ENCODE data around the gene RIT2.

The RIT2 gene

DNA sequence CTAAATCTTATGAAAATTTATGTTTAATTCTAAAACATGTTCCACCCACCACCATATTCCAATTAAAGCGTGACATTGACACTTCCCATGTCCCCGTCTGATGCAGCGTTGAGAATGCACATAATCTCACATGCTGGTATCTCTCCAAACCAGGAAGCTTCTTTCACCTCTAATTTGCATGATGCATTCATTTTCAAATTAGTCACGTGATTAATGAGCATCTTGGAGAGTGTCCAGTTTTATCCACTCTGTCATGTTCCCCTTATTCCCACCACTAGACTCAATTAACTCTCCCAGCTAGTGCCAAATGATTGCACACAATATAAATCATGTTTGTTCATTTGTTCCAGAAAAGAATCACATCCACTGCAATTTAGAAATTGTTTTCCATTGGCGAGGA, 105.8 kb downstream of the RIT2 start:
- no peak for DNase-seq

DNA sequence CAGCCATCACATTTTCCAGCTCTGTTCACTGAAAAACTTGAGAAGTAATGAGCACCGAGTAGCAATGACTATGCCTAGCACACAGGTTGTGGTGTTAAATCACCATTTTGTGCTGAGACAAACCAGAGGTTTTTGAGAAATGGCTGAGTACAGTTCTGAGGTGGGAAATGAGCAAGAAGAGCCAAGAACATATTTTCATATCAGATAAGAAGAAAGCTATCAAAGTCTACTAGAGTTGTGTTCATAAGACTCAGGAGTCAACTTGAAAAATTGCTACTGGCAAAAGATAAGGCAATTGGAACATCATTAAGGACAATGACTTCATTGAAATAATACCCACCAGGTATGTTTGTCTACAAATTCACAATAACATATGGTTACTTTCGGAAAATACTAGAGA, 108.1 kb downstream of the RIT2 start:
- no peak for DNase-seq

DNA sequence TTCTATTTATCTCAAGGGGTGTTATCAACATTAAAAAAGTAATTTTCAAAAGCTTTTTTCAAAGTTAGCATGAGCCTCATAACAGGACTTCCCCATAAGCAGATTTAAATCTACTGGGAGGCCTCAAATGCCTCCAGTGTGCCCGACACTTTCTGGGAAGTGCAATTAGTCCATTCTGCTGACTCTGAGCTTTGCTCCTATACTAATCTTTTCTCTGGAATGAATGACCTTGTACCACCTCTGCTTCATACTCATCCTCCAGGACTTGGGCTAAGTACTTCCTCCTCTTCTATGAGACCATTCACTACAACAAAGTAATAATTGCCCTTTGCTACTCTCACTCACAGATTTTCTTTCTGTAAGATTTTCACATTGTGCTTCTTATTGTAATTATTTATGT, 111.1 kb downstream of the RIT2 start:
- no peak for DNase-seq

DNA sequence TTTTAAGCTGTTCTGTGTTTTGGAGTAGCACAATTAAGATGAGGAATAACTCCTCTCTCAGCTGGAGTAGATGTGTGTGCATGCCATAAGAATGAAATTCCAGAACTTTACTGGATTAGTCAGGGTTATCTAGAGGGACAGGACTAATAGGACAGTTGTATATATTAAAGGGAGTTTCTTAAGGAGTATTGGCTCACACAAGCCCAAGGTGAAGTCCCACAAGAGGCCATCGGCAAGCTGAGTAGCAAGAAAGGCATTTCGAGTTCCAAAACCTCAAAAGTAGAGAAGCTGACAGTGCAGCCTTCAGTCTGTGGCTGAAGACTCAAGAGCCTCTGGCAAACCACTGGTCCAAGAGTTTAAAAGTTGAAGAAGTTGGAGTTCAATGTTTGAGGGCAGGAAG, 113.7 kb downstream of the RIT2 start:
- DNase-seq: no peak

DNA sequence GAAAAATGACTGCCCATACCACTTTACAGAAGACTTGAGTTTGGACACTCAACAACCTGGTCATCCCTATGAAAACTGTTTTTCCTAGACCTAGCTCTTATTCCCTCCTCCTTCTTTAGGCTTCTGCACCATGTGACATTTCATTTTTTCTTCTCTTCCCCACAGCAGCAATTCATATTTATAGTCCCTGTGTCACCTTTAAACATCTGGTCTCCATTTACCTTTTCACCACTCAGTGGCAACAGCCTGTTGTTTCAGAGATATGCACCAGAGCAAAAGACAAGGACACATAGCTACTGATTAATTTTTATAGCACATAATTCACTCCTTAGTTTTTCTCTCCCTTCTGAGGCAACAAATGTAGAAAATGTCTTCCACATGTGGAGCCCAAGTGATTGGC, 118.7 kb downstream of the RIT2 start:
- DNase-seq: no peak

DNA sequence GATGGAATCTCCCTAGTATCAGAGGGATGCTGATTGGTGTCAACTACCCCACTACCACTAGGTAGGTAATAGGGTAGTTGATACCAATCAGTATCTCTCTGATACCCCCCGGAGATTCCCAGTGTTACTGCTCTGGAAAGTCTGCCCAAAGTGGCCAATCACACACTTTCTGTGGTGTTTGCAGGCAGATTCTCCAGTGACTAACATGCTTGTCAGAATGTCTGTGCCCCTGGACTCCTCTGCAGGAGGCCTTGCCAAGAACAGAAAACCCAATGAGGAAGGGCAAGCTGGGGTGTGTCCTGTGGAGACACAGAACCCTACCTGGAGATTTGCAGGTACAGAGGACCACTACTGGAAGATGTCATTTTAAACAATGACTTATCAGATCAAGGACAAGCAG, 135.1 kb downstream of the RIT2 start:
- DNase-seq: no peak

DNA sequence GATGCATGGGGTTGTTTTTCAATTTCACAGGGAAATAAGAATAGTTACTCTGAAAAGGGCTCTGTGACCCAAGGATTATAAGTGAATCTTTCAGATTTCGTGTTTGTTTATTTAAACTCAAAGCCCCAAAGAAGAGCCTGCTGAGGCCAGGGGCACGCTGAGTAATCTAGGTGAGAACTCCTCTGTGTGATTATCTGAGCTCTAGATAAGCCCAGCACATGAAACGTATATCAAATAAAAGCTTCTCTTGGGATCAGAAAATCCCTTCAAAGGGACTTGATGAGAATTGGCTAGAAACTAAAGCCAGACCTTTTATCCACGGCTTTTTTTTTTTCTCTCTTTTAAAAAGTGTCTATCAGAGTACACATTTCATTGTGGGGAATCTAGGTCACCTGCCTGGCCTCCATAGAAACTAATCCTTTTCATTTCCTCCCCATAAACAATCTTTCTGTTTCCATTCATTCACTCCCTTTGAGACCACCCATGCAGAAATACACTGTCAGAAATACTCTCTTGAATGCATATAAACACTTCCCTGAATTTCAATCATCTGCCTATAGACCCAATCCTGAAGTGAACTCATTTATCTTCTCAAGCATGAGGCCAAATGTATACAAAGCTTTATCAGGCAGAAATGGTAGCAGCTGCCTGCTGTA, 137.4 kb downstream of the RIT2 start:
- peak; percentile 87 for DNase-seq

DNA sequence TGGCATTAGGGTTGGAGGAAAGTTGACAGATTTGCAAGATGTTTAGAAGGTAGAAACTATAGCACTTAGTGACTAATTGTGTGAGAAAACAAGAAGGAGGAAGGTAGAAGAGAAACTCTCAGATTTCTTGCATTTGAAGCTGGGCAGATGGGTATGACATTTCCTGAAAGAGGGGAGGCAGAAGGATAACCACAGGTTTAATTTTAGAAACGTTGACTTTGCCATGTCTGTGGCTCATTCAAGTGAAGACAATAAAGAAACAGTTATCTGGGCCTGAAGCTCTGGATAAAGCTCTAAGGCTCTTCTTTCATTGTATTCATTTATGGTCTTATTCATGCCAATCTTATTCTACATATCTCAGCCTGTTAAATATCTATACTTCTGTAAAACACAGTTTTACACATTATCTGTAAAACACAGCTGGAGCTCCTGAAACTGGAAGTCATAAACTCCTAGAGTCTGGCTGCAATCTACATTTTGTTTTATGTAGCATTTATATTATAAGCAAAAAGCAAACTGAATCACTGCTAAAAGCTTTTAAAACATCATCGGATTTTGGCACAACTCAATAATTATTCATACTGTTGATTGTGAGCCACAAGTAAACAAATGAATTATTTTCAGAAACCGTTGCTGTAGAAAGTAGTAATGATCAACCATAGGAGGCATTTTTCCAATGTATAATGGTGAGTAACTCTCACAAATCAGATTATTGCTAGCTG, 138.5 kb downstream of the RIT2 start:
- DNase-seq: no peak

DNA sequence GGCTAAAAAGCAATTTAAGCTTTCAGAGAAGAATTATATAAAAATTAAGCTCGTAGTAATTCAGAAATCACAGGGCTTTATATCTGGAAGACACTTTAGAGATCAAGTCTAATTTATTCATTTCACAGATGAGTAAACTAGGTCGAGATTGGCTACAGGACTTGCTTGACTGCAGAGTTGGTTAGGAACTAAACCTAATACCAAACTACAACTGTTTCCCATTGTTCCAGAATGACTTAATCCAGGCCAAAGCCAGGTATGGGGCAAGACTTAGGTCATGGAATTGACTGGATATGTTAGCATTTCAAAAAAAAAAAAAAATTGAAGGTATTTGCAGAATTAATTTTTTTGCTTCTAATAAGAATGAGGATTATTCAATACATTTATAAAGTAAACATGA, 146.1 kb downstream of the RIT2 start:
- no peak for DNase-seq

DNA sequence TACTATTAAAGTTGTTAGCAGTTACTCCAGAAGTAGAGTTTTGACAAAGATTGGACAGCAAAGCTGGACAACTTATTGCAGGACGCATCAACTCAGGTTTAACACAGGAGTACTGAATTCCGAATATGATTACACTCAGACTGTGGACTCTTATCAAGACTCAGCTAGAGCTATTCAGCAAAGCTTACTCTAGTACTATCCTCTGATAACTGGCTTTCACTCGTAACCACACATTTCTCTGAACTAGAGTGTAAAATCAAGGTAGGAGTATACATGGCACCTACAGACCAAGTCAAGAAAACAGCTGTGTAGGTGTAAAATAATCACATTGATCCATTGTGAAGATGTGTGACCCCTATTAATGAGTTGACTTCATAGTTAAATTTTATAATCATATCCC, 154.2 kb downstream of the RIT2 start:
- no peak for DNase-seq

DNA sequence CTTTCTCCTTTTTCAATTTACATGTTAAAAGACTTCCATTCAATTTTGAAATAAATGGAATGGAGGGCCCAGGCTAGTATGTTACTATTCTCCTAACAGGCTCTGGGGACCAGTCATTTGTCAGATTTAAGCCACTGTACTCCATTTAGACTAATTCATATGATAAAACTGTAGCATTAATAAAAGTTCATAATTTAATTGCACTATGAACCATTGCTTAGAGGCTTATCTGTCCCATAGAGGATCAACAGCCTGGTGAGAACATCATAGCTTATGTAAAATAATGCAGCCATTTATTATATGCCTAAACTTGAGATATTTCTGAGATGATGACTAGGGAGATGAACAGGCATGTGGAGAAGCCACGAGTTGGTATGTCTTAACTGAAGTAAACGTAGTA, 156.0 kb downstream of the RIT2 start:
- DNase-seq: no peak

DNA sequence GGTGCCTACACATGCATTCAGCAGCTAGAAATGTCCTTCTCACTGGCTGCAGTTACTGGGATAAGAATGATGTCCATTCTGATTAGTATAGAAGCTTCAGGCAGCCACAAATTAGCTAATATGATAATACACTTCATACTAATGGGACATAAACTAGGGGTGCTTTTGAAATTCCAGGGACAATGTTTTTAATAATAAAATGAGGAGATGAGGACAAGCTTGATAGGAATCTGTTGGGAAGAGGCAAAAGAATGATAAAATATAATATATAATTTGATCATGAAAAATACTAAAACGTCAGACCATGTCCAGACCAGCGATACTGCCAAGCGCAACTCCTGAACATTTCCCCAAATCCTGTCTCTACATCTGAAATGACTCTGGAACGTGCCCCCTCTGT, 157.1 kb downstream of the RIT2 start:
- DNase-seq: no peak

DNA sequence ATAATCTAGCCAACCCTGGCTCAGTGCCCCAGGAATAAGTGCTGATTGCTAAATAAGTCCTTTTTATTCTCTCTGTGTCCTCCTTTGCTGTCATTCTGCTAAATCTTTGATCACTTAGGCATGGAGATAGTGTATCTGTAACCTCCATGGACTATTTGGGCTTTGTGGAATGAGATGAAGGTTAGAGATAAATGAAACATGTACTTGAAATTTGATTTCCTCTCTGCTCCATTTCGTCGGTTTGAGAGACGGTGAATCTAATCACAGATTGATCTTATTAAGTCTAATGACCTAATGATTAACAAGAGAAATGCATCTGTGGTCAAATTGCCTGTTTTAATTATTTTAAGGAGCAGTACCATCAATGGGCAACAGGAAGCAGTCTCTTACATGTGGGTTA, 159.2 kb downstream of the RIT2 start:
- DNase-seq: no peak

DNA sequence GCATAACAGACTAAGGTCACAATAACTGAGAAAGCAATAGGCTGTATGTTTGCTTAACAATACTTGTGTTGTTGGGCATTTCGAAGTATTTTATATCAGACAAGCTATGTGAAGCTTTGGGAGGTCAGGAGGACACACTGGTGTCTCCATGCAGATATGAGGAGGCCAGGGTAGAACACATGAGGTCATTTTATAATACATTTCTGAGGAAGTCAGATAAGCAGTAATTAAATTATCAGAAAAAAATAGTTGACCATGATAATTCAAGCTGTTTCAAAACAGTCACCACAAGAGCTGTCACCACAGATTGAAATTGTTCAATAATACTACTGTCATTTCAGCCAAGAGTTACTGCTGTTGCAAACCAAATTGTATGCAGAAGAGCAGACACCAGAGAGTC, 160.6 kb downstream of the RIT2 start:
- no peak for DNase-seq

DNA sequence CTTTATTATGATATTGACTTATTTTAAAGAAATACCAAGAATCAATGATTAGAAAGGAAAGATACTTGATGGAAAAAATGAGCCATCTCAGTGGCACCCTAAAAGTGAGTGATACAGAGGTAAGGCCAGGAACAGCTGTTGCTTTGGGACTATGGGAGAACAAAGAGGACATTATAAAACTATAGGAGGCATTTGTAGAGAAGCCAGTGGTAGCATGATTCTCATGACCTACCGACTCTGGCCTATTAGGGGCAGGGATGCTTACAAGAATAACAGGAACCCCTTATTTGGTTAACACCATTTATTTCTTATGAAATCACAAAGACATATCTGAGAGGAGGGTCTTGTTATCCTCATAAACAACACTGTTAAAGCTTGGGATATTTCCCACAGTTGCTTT, 162.2 kb downstream of the RIT2 start:
- DNase-seq: no peak

DNA sequence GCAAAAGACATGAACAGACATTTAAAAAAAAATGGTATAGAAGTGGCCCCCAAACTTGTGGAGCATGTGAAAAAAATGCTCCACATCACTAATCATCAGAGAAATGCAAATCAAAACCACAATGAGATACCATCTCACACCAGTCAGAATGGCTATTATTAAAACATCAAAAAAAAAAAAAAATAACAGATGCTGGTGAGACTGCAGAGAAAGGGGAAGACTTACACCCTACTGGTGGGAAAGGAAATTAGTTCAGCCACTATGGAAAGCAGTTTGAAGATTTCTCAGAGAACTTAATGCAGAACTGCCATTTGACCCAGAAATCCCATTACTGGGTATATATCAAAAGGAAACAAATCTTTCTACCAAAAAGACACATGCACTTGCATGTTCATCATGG, 164.8 kb downstream of the RIT2 start:
- DNase-seq: no peak

DNA sequence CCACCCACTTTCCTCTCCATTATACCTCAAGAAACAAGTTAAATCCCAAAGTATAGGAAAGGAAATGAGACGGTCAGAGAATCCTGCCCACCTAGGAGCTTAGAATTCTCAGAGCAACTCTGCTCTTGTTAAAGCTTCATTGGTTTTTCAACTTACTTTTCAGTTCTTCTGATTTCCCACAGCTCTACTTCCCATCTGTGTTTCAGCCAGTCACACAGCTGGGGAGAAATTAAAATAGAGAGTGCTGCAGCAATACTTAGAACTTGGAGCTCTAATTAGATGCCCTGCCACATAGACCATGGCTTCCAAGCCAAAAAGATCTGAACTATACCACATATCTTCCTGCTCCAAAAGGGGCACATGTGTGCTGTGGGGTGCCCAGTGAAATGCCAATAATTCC, 166.7 kb downstream of the RIT2 start:
- DNase-seq: no peak

DNA sequence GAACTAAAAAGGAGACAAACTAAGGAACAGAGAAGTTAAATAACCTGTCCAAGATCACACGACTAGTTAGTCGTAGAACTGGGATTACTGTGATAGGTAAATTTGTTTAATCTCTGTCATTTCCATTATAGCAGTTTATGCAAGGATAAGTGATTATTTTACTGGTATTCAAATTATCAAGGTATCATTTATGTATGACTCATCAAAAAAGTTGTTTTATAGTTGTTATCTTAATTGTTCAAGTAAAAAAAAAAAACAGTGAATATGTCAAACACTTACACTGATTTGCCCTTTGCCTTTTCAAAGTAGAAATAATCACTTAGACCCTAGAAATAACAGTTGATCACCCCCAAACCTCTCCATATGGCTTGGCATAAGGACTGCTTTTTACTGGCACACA, 173.6 kb downstream of the RIT2 start:
- no peak for DNase-seq

DNA sequence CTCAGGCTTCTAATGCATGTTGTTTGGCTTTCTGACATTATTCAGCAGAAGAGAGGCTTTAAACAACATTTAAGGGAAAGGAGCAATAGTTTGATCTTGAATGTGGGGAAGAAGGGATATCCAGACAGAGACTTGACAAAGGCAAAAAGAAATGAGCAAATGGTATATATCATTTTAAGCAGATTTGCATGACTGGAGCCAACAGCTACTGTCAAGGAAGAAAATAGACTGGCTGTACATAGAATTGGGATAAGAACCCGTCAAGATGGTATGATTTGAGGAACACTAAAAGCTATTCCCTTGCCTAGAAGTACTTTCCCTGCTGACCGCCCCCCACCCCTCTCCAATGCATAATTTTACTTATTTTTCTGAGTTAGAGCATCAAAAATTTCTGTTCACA, 174.5 kb downstream of the RIT2 start:
- DNase-seq: no peak

DNA sequence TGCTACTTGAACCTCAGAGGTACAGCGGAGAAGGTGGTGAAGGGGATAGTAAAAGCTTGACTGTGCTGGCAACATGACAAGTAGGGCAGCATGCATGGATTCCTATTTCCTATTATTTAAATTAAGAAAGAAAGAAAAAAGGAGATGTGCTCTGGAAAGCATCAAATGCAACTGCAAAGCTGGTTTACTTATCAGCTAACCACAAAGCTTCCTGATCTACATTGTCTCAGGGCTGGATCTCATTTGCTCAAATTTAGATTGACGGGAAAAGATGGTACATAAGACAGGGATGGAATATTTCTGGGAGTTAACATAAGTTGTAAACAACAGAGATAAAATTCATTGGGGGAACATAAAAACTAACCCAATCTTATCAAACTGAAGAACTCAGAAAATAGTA, 178.0 kb downstream of the RIT2 start:
- DNase-seq: no peak

DNA sequence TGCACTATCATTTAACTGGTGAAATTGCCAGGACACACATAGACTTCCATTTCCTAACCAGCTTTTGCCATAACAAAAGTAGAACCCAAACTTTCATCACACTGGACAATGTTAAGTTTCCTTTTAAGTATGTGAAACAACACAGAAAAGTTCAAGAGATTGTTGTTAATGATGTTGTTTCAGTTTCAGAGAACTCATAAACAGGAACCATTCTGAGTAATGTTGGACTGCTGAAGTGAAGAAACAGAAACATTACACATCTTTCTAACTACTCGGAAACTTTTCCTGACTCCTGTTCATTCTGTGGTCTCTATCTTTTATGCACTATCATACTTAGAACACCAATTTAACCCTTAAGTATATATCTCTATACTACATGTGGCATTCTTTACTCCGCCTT, 179.2 kb downstream of the RIT2 start:
- no peak for DNase-seq

DNA sequence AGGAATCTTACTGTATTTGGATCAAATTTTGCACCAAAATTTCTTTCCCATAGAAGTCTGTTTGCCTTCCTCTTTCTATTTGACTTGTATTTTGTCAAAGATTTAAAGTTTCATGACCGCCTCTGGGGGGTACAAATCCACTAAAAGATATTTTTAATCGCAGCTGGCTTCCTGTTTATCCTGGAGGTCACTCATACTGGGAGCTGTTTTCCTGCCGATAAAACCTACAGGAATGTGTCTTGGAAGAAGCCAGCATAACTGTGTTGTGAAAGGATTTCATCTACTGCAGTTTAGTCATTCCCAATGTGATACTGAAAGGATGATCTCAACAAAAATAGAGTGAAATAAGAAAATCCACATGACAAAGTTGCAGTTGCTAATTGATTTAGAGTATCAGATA, 184.0 kb downstream of the RIT2 start:
- no peak for DNase-seq

DNA sequence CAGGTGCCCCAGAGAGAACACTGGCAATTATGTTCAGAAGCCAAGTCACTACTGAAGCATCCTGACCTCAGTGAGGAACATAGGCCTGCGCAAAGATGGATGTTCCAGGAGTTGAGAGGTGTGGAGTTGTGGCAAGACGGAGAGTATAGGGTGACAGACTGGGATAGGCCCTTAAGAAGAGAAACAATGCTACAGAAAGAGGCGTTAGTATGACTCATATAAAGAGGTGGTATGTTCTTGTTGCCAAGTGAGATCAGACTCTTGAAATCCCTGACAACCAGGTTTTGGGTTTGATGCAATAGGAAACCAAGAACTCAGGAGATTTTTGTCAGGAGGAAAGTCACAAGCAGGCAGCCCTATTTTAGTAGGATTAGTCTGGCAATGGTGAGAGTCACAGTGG, 185.6 kb downstream of the RIT2 start:
- DNase-seq: no peak

DNA sequence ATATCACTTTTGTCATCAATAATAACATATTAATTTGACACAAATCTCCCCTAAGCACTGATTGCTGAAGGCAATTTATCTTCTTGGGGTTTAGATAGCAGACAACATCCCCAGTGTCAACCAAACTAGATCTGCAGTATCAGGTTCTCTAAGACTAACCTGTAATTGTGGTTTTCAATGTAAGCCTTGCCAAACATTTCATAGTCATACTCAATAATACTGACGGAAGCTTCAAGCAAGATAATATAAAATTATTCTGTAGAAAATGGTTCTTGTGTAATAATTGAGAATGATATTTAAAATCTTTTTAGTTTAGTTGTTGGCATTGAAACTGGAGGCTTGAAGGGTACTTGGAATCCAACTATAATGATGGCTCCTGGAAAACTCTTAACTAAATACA, 186.3 kb downstream of the RIT2 start:
- no peak for DNase-seq

DNA sequence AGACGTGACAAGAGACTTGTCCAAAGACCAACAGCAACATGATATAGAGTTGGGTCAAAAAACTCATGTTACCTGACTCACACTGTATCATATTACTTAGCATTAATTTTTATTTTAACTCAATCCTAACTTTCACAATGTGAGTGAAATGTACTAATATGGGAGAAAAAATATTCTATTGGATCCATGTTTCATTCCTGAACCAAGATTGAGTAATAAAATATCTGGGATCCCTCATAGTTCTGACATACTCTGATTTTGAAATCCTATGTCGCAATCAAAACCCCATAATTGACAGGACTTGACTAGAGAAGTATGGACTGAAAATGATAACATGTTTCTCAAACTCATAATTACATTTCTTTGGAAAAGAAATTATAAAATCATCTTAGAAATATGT, 190.4 kb downstream of the RIT2 start:
- no peak for DNase-seq
